A673 (cell line): ENCODE results near the gene SMURF1. TPM values are rescaled to one million over a fixed set of nuclear protein-coding genes. Genes with fewer than 3 reads are reported as not detected.

Source experiments
- BruUV-seq: library from RNA; stranded (reverse); fragments of 400-500 nt; replicated peaks from 2 replicates; lab custom pipeline; 2021; lab: Mats Ljungman, UMichigan
- CTCF ChIA-PET: fragments of 300-600 bp; sonication (Branson Sonifier 250); formaldehyde crosslinking; loops from one replicate; lab custom pipeline; 2022; ENCODE audit warnings: antibody characterized with exemption; lab: Charles Lee
- POLR2A ChIA-PET: fragments of 300-600 bp; sonication (Branson Sonifier 250); formaldehyde crosslinking; loops from one replicate; lab custom pipeline; 2022; ENCODE audit warnings: antibody characterized with exemption; ENCODE audit not compliant: low non-redundant PET; lab: Charles Lee
- DNase-seq: peaks from one replicate; pipeline ENCODE4 v3.0.0-alpha.2; 2015; ENCODE audit warnings: low spot score
- H3K27ac ChIP-seq: fragments of 200-600 bp; sonication (generic); 2 replicates; pipeline ENCODE4 v1.5.1; 2016; ENCODE audit warnings: mixed run types, low read depth, mild to moderate bottlenecking, mixed read lengths, antibody characterized with exemption, low read length; ENCODE audit not compliant: poor library complexity, severe bottlenecking
- H3K27me3 ChIP-seq: fragments of 200-600 bp; sonication (generic); replicated peaks from 2 replicates; pipeline ENCODE4 v1.6.1; 2017; ENCODE audit warnings: mixed run types, low read depth, mild to moderate bottlenecking, mixed read lengths, antibody characterized with exemption, low read length; ENCODE audit not compliant: insufficient read depth, poor library complexity
- H3K36me3 ChIP-seq: fragments of 200-600 bp; sonication (generic); 2 replicates; pipeline ENCODE4 v1.6.1; 2016; ENCODE audit warnings: mixed run types, mild to moderate bottlenecking, mixed read lengths, antibody characterized with exemption, low read length; ENCODE audit not compliant: insufficient read depth, poor library complexity, severe bottlenecking
- H3K4me1 ChIP-seq: fragments of 200-600 bp; sonication (generic); 2 replicates; pipeline ENCODE4 v1.6.1; 2017; ENCODE audit warnings: mixed run types, mild to moderate bottlenecking, mixed read lengths, antibody characterized with exemption, low read length; ENCODE audit not compliant: insufficient read depth, poor library complexity, severe bottlenecking
- H3K4me3 ChIP-seq: fragments of 200-600 bp; sonication (generic); 2 replicates; pipeline ENCODE4 v1.5.1; 2016; ENCODE audit warnings: low read depth, mixed run types, mild to moderate bottlenecking, mixed read lengths, low read length; ENCODE audit not compliant: poor library complexity, severe bottlenecking
- H3K9me3 ChIP-seq: fragments of 200-600 bp; sonication (generic); 2 replicates; pipeline ENCODE4 v1.6.1; 2016; ENCODE audit warnings: mixed run types, low read depth, mild to moderate bottlenecking, mixed read lengths, antibody characterized with exemption, low read length; ENCODE audit not compliant: poor library complexity, severe bottlenecking
- CTCF ChIP-seq: fragments of 300-800, 200-600 bp; sonication (generic); conservative IDR thresholded peaks from 2 replicates; pipeline ENCODE4 v1.5.1; 2017; ENCODE audit warnings: low read depth, mild to moderate bottlenecking, antibody characterized with exemption, low read length, moderate library complexity, mixed read lengths
- EZH2 ChIP-seq: fragments of 200-600 bp; sonication (generic); IDR thresholded peaks from 2 replicates; pipeline ENCODE4 v1.6.1; 2017; ENCODE audit warnings: borderline replicate concordance, low read depth, mild to moderate bottlenecking, mixed read lengths, antibody characterized with exemption, low read length; ENCODE audit not compliant: poor library complexity, severe bottlenecking
- intact Hi-C: fragments of 100-400 bp; cut with micrococcal nuclease; formaldehyde crosslinking; loops from one replicate; pipeline ENCODE4 v1.10.0; 2022; ENCODE audit not compliant: unreplicated experiment
- total RNA-seq: library from RNA; stranded (reverse); gene quantifications from 2 replicates; pipeline ENCODE4 v1.2.3, GENCODE V29; 2021

The SMURF1 gene
- total RNA-seq, 1 experiment from 2014 or later: 16.5 TPM

GRCh38 chr7:99108613-99109012 lies 35.3 kb downstream of the SMURF1 start:
- Histone ChIP-seq H3K27ac (no peak overlapping the region), H3K9me3 (no peaks in the 10 kb centered on the region), H3K27me3 (no peaks in the 10 kb centered on the region), H3K4me1 (peaks cover 19% of the 10 kb centered on the region), H3K4me3 (no peak overlapping the region), H3K36me3 (no peaks in the 10 kb centered on the region)
- no peak for DNase-seq
- intact Hi-C loops: no loop called here
- BruUV-seq: no TSS peak
- ChIA-PET CTCF (no interaction called here), POLR2A (no interaction called here)
- TF ChIP-seq EZH2: no peak
- TF ChIP-seq CTCF: no peak

GRCh38 chr7:99106821-99107241 lies 37.1 kb downstream of the SMURF1 start:
- Histone ChIP-seq H3K4me3 (no peak overlapping the region), H3K27me3 (no peaks in the 10 kb centered on the region), H3K36me3 (no peaks in the 10 kb centered on the region), H3K9me3 (no peaks in the 10 kb centered on the region), H3K27ac (no peak overlapping the region), H3K4me1 (peaks cover 26% of the 10 kb centered on the region)
- no peak for TF ChIP-seq EZH2
- TF ChIP-seq CTCF: no peak
- intact Hi-C loops: no loop called here
- ChIA-PET CTCF (no interaction called here), POLR2A (no interaction called here)
- DNase-seq: no peak
- BruUV-seq: no TSS peak

- ChIA-PET POLR2A (no interaction called here), CTCF (no interaction called here)
- no TSS peak for BruUV-seq
- Histone ChIP-seq H3K36me3 (no peaks in the 10 kb centered on the region), H3K9me3 (no peaks in the 10 kb centered on the region), H3K27ac (no peak overlapping the region), H3K4me3 (no peak overlapping the region), H3K4me1 (peaks cover 26% of the 10 kb centered on the region), H3K27me3 (no peaks in the 10 kb centered on the region)
- intact Hi-C loops: no loop called here
- TF ChIP-seq CTCF (no peak), EZH2 (no peak)
- DNase-seq: no peak
Observed at GRCh38 chr7:99106411-99106810, 37.5 kb downstream of the SMURF1 start.
